Memory B cell (primary cell): ENCODE data around the gene SVIL.
A peak's percentile ranks its signal among the peaks of the same experiment; 100 is the strongest.
"Not testable (repeated sequence)": the region's sequence is repeated elsewhere in the genome, so short reads cannot be mapped to it uniquely, and the experiment has no call there.

Source experiments
- ATAC-seq: fragments of 150-1000 bp; cut with Tn5 transposase; 2 replicates; pipeline ENCODE4 v1.10.0; 2021; ENCODE audit warnings: low read depth, mild to moderate bottlenecking, moderate library complexity
- DNase-seq, 2 donors: peaks; one replicate each; pipeline ENCODE4 v3.0.0; 2022; ENCODE audit warnings: low spot score in 2 of 2
- H3K27ac Mint-ChIP-seq: one replicate; pipeline ENCODE4 v1.8.0; 2022; ENCODE audit warnings: mild to moderate bottlenecking, moderate library complexity, mixed read lengths
- H3K27me3 Mint-ChIP-seq: one replicate; pipeline ENCODE4 v1.8.0; 2022; ENCODE audit warnings: mixed read lengths
- H3K36me3 Mint-ChIP-seq: one replicate; pipeline ENCODE4 v1.8.0; 2022; ENCODE audit warnings: mild to moderate bottlenecking, mixed read lengths
- H3K4me1 Mint-ChIP-seq: one replicate; pipeline ENCODE4 v1.8.0; 2022; ENCODE audit warnings: mixed read lengths
- H3K4me3 Mint-ChIP-seq: one replicate; pipeline ENCODE4 v1.8.0; 2022; ENCODE audit warnings: mild to moderate bottlenecking, moderate library complexity, mixed read lengths
- H3K9me3 Mint-ChIP-seq: one replicate; pipeline ENCODE4 v1.8.0; 2022; ENCODE audit warnings: mixed read lengths

Gene SVIL

DNA sequence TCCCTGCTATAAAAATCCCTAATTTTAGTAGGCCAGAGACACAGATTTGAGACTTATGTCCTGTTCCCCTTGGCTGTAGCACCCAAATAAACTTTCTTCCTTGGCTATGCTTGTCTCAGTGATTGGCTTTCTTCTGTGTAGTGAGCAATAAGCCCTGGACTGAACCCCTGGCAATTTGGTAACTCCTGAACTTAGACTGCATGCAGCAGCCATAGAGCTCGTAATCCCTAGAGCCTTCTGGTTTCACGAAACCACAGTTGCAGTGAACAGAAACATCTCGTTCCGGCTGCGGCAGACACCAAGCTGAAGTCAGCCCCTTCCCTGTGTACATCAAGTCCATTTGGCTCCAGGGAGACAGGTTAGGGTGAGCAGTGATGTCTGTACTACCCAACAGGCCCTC is 173.7 kb downstream of the SVIL start:
- no peak for DNase-seq
- peaks cover 5% of the 10 kb centered on the region for H3K9me3 Mint-ChIP-seq
- H3K27ac Mint-ChIP-seq = no peak overlapping the region
- H3K27me3 Mint-ChIP-seq = no peaks in the 10 kb centered on the region
- ATAC-seq = no peak
- H3K4me1 Mint-ChIP-seq = no peaks in the 10 kb centered on the region
- no peak overlapping the region for H3K4me3 Mint-ChIP-seq
- H3K36me3 Mint-ChIP-seq = peaks cover 16% of the 10 kb centered on the region

DNA sequence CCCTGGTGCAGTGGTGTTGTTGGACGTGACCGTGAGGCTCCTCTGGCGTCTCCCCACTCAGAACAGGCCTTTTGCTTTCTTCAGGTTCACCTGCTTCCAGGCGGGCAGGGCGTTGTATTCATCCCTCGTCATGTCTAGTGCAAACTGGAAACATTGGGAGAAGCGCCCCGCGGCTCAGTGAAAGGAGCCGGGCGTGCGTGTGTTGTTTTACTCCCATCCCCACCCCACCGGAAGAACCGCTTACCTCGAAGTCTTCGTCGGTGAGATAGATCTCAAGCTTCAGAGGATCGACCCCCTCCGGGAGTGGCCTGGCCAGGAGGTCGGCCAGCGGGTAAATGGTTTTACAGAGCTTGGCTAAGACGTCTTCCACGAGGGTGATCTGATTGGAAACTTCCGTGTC is 176.6 kb downstream of the SVIL start:
- not testable (repeated sequence) for H3K4me3 Mint-ChIP-seq

DNA sequence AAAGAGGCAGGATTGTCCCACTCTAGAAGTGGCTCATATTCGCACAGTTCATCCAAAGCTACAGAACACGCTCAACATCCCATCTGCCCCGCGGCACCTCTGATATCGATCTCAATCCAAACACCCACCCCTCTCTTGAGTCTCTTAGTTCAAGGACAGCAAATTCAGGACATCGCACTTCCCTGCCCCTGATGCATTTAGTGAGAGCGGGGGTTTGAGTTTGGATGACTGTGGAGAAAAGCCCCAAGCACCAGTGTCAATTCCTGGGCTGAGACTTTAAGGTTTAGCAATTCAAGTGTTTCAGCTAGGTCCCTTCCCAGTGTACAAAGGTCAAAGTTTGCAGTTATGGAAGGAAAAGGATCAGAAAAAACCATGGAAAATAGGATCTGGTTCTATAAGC is 179.7 kb downstream of the SVIL start:
- Mint-ChIP-seq H3K4me3 (no peak overlapping the region), H3K4me1 (no peaks in the 10 kb centered on the region), H3K9me3 (no peaks in the 10 kb centered on the region), H3K27me3 (no peaks in the 10 kb centered on the region), H3K27ac (no peak overlapping the region), H3K36me3 (peaks cover 12% of the 10 kb centered on the region)
- ATAC-seq (no peak), DNase-seq (no peak)

More for the DNA sequence above, 176.6 kb downstream of the SVIL start:
- ATAC-seq, DNase-seq, H3K27me3 Mint-ChIP-seq, H3K9me3 Mint-ChIP-seq, H3K27ac Mint-ChIP-seq, H3K4me1 Mint-ChIP-seq: not testable (repeated sequence)
- H3K36me3 Mint-ChIP-seq = peaks cover 21% of the 10 kb centered on the region

- Mint-ChIP-seq H3K36me3 (peaks cover 8% of the 10 kb centered on the region), H3K27ac (no peak overlapping the region), H3K4me3 (no peak overlapping the region), H3K27me3 (no peaks in the 10 kb centered on the region), H3K9me3 (no peaks in the 10 kb centered on the region), H3K4me1 (no peaks in the 10 kb centered on the region)
- ATAC-seq (no peak), DNase-seq (no peak)
Observed at GRCh38 chr10:29454250-29454649, 180.5 kb downstream of the SVIL start.

DNA sequence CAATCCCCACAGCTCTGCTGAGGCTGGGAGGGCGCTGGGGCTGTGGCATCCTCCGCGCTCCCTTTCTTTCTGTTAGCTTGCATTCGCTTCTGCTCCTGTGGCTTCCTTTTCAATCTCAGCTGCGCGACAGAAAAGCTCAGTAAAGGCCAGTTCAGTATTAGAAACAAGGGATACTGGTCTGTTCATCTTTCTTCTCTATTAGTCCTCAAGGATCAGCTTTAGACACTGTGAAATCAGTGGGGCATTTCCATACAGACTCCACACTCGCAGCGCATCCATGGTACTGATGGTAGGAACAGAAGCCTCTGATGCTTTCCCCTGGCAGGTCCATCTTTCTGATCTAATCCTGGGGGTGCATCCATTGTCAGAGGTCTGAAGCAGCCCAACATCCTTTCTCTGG is 182.2 kb downstream of the SVIL start:
- ATAC-seq = no peak
- no peak for DNase-seq
- Mint-ChIP-seq H3K9me3 (no peaks in the 10 kb centered on the region), H3K4me3 (no peak overlapping the region), H3K27me3 (no peaks in the 10 kb centered on the region), H3K4me1 (no peaks in the 10 kb centered on the region), H3K27ac (no peak overlapping the region), H3K36me3 (peaks cover 8% of the 10 kb centered on the region)

GRCh38 chr10:29451946-29452345 is 182.8 kb downstream of the SVIL start:
- H3K9me3 Mint-ChIP-seq = no peaks in the 10 kb centered on the region
- ATAC-seq (no peak), DNase-seq (no peak)
- no peak overlapping the region for H3K4me3 Mint-ChIP-seq
- H3K4me1 Mint-ChIP-seq = no peaks in the 10 kb centered on the region
- H3K36me3 Mint-ChIP-seq = peaks cover 8% of the 10 kb centered on the region
- no peaks in the 10 kb centered on the region for H3K27me3 Mint-ChIP-seq
- no peak overlapping the region for H3K27ac Mint-ChIP-seq

- Mint-ChIP-seq H3K36me3 (peaks cover 5% of the 10 kb centered on the region), H3K4me1 (no peaks in the 10 kb centered on the region), H3K4me3 (no peak overlapping the region), H3K27ac (no peak overlapping the region), H3K27me3 (no peaks in the 10 kb centered on the region), H3K9me3 (no peaks in the 10 kb centered on the region)
- DNase-seq = no peak
- no peak for ATAC-seq
Observed at GRCh38 chr10:29450405-29450804, 184.4 kb downstream of the SVIL start.

- H3K27ac Mint-ChIP-seq, H3K9me3 Mint-ChIP-seq, H3K36me3 Mint-ChIP-seq, H3K4me1 Mint-ChIP-seq, H3K27me3 Mint-ChIP-seq, H3K4me3 Mint-ChIP-seq: not testable (repeated sequence)
- ATAC-seq (peak; percentile 80), DNase-seq (peak; percentile 51 to 69)
Observed at GRCh38 chr10:29448756-29449592, 185.8 kb downstream of the SVIL start.

DNA sequence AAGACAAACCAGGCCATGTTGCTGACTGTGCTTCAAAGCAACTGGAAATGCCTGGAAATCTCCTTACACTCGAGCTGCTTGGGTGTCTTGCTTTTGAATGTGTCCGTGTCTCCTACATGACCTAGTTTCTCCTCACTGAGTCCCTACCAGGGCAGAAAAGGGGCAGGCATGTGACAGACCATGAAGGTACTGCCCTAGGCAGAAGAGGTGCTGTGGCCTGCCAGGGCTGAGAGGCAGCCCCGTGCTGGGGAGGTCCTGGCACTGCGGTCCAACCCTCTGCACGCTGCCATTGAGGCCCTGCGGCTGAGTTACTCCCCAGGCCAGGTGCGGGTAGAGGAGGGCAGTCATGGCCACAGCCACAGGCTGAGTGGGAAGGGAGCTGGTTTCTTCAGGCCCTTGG is 186.6 kb downstream of the SVIL start:
- no peak for ATAC-seq
- H3K4me3 Mint-ChIP-seq = no peak overlapping the region

GRCh38 chr10:29446327-29446726 is 188.4 kb downstream of the SVIL start:
- no peak overlapping the region for H3K27ac Mint-ChIP-seq
- no peaks in the 10 kb centered on the region for H3K36me3 Mint-ChIP-seq
- ATAC-seq (no peak), DNase-seq (no peak)
- no peaks in the 10 kb centered on the region for H3K27me3 Mint-ChIP-seq
- no peaks in the 10 kb centered on the region for H3K4me1 Mint-ChIP-seq
- no peak overlapping the region for H3K4me3 Mint-ChIP-seq
- no peaks in the 10 kb centered on the region for H3K9me3 Mint-ChIP-seq

More for the DNA sequence above, 186.6 kb downstream of the SVIL start:
- H3K9me3 Mint-ChIP-seq = no peaks in the 10 kb centered on the region
- H3K27me3 Mint-ChIP-seq = no peaks in the 10 kb centered on the region
- H3K36me3 Mint-ChIP-seq = no peaks in the 10 kb centered on the region
- H3K27ac Mint-ChIP-seq = no peak overlapping the region
- no peaks in the 10 kb centered on the region for H3K4me1 Mint-ChIP-seq
- DNase-seq = no peak

DNA sequence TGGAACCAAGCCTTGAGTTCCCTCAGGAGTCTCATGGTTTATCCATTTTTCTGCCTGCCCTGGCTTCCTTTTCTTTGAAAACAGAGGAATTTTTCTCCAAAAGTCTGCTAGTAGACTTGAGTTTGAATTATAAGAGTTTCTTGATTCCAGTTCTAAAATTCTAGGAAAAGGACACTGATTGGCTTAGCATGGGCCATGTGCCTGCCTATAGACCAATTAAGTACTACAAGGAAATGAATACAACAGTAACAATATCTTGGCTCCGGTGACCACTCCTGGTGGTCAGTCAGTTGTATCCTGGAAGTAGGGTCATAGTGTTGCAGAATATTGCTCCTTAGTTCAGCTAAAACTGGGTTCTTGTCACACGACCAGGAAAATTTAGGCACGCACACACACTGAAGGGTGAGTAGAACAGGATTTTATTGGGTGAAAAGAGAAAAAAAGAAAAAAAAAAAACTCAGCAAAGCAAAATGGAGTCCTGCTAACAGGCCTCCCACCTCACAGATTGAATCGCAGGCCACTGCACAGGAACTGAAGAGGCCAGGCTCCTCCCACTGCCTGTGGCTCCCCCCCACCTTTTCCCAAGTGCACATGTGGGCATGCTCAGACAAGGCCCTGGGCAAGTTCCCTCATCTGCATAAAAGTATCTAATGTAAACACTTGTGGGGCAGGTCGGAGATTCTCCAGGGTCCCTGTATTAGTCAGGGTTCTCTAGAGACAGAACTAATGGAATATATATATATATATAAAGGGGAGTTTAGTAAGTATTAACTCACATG is 190.8 kb downstream of the SVIL start:
- H3K4me3 Mint-ChIP-seq = no peak overlapping the region
- DNase-seq (no peak), ATAC-seq (no peak)
- peaks cover 6% of the 10 kb centered on the region for H3K36me3 Mint-ChIP-seq
- no peaks in the 10 kb centered on the region for H3K4me1 Mint-ChIP-seq
- H3K27ac Mint-ChIP-seq = no peak overlapping the region
- H3K9me3 Mint-ChIP-seq = peaks cover 4% of the 10 kb centered on the region
- H3K27me3 Mint-ChIP-seq = no peaks in the 10 kb centered on the region

DNA sequence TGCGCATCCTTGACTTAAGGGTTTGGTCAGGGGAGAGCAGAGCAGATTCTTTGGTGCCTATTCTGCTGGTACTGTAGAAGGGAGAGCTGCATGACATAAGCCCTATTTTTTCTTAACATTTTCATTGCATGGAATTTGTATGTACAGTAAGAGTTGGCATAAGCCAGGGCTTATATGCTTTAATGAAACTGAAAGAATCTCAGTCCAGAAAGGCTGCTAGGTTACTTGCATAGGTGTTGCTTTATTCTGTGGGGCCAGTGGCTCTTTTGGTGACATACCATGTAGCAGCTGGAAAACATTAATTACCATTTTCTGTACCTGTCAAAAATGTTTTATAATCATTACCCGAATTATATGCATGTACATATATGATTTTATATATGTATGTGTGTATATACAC is 193.8 kb downstream of the SVIL start:
- Mint-ChIP-seq H3K27ac (no peak overlapping the region), H3K36me3 (peaks cover 15% of the 10 kb centered on the region), H3K27me3 (no peaks in the 10 kb centered on the region), H3K4me3 (no peak overlapping the region), H3K9me3 (peaks cover 16% of the 10 kb centered on the region), H3K4me1 (no peaks in the 10 kb centered on the region)
- DNase-seq = no peak
- no peak for ATAC-seq

DNA sequence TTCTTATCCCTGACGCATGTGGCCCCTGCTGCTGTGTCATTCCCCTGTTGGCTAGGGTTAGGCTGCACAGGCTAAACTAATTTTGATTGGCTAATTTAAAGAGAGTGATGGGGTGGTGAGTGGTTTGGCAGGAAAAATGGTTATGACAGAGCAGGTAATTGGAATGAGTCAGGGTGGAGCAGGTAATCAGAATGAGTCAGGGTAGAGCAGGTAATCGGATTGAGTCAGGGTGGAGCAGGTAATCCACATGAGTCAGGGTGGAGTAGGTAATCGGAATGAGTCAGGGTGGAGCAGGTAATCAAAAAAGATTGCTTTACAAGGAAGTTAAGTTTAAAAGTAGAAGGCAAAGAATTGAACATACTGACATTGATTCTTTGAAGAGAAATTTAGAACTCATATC is 195.8 kb downstream of the SVIL start:
- Mint-ChIP-seq H3K9me3 (peaks cover 16% of the 10 kb centered on the region), H3K36me3 (peaks cover 15% of the 10 kb centered on the region)
- H3K4me1 Mint-ChIP-seq, H3K27me3 Mint-ChIP-seq, H3K4me3 Mint-ChIP-seq, H3K27ac Mint-ChIP-seq, DNase-seq, ATAC-seq: not testable (repeated sequence)

- no peak overlapping the region for H3K4me3 Mint-ChIP-seq
- ATAC-seq (no peak), DNase-seq (no peak)
- peaks cover 18% of the 10 kb centered on the region for H3K9me3 Mint-ChIP-seq
- no peaks in the 10 kb centered on the region for H3K4me1 Mint-ChIP-seq
- H3K27ac Mint-ChIP-seq = no peak overlapping the region
- no peaks in the 10 kb centered on the region for H3K27me3 Mint-ChIP-seq
- H3K36me3 Mint-ChIP-seq = peaks cover 15% of the 10 kb centered on the region
Observed at GRCh38 chr10:29438271-29438670, 196.5 kb downstream of the SVIL start.
